H54 (cell line): ENCODE measurements around the gene PLCG1.

Experiments
- DNase-seq: peaks from one replicate; pipeline ENCODE4 v3.0.0; 2011; ENCODE audit warnings: low spot score, mixed read lengths; ENCODE audit not compliant: insufficient read length
- FAIRE-seq: peaks from 3 replicates; lab custom pipeline; 2011; peaks lifted over from hg19 to GRCh38; lab: Jason Lieb, UNC
- POLR2A ChIP-seq: IDR thresholded peaks from 2 replicates; pipeline ENCODE4 v1.6.1; 2011; ENCODE audit warnings: low read depth, mild to moderate bottlenecking, low read length

PLCG1 gene

GRCh38 chr20:41180599-41181333, 43.4 kb downstream of the PLCG1 start:
- no peak for DNase-seq
- no peak for FAIRE-seq
- TF ChIP-seq POLR2A: no peak

GRCh38 chr20:41181567-41181966, 44.2 kb downstream of the PLCG1 start:
- no peak for TF ChIP-seq POLR2A
- FAIRE-seq (no peak), DNase-seq (no peak)

GRCh38 chr20:41182296-41183212, 45.2 kb downstream of the PLCG1 start:
- FAIRE-seq (no peak), DNase-seq (no peak)
- TF ChIP-seq POLR2A: no peak

- FAIRE-seq (no peak), DNase-seq (no peak)
- no peak for TF ChIP-seq POLR2A
These were observed 46.0 kb downstream of the PLCG1 start for GRCh38 chr20:41183391-41183790.

GRCh38 chr20:41183831-41184230, 46.5 kb downstream of the PLCG1 start:
- no peak for TF ChIP-seq POLR2A
- DNase-seq: no peak
- no peak for FAIRE-seq

- DNase-seq (no peak), FAIRE-seq (no peak)
- no peak for TF ChIP-seq POLR2A
These were observed 47.8 kb downstream of the PLCG1 start for GRCh38 chr20:41185013-41185757.

- FAIRE-seq (no peak), DNase-seq (no peak)
- no peak for TF ChIP-seq POLR2A
These were observed 50.3 kb downstream of the PLCG1 start for GRCh38 chr20:41187668-41188067.

GRCh38 chr20:41191562-41192500, 54.5 kb downstream of the PLCG1 start:
- no peak for FAIRE-seq
- TF ChIP-seq POLR2A: no peak
- no peak for DNase-seq

- no peak for TF ChIP-seq POLR2A
- FAIRE-seq: no peak
- no peak for DNase-seq
These were observed 55.2 kb downstream of the PLCG1 start for GRCh38 chr20:41192575-41192974.

GRCh38 chr20:41196653-41197225, 59.4 kb downstream of the PLCG1 start:
- no peak for DNase-seq
- no peak for FAIRE-seq
- no peak for TF ChIP-seq POLR2A

GRCh38 chr20:41198443-41198842, 61.1 kb downstream of the PLCG1 start:
- DNase-seq (no peak), FAIRE-seq (no peak)
- TF ChIP-seq POLR2A: no peak

- no peak for TF ChIP-seq POLR2A
- DNase-seq: no peak
- FAIRE-seq: no peak
These were observed 63.3 kb downstream of the PLCG1 start for GRCh38 chr20:41200446-41201202.
